ENCODE results near the gene IGFBPL1.

DNA sequence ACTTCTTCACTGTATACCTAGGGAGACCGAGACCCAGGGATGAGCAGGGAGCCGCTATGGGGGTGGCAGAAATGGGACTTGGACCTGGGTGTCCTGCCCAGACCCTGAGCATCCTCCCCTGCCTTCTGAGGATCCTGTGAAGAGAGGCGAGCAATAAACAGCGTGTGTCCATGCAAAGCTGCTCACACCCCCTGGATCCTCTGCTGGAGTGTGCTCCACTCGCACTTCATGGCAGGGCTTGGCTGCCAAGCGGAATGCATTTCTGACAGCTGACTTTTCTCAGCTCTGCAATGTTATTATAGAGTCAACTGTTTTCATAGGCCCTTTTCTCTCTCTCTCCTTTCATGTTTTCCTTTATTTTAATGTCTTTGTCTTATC is 62.8 kb downstream of the IGFBPL1 start:
- TF ChIP-seq, protein P1, sequence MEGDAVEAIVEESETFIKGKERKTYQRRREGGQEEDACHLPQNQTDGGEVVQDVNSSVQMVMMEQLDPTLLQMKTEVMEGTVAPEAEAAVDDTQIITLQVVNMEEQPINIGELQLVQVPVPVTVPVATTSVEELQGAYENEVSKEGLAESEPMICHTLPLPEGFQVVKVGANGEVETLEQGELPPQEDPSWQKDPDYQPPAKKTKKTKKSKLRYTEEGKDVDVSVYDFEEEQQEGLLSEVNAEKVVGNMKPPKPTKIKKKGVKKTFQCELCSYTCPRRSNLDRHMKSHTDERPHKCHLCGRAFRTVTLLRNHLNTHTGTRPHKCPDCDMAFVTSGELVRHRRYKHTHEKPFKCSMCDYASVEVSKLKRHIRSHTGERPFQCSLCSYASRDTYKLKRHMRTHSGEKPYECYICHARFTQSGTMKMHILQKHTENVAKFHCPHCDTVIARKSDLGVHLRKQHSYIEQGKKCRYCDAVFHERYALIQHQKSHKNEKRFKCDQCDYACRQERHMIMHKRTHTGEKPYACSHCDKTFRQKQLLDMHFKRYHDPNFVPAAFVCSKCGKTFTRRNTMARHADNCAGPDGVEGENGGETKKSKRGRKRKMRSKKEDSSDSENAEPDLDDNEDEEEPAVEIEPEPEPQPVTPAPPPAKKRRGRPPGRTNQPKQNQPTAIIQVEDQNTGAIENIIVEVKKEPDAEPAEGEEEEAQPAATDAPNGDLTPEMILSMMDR (IDR thresholded peaks at IDR 0.05) = no peak
- TF ChIP-seq POLR2A (IDR thresholded peaks at IDR 0.05) (no peak), POLR2AphosphoS5 (IDR thresholded peaks at IDR 0.05) (no peak)
